ENCODE data around the gene KRTAP2-2. TPM values are rescaled to one million over a fixed set of nuclear protein-coding genes. Genes with fewer than 3 reads are reported as not detected.
"Not testable (repeated sequence)": the region's sequence is repeated elsewhere in the genome, so short reads cannot be mapped to it uniquely, and the experiment has no call there.

KRTAP2-2 gene
- total RNA-seq, 1 donor from 2014 or later: not detected

- DNase-seq (no peak), ATAC-seq (ENCODE audit: poor library complexity) (no peak)
- intact Hi-C loops (cut with DNase I): no loop called here
These were observed 17.1 kb downstream of the KRTAP2-2 start for GRCh38 chr17:41037853-41038350.

- DNase-seq; intact Hi-C loops (cut with DNase I); ATAC-seq (ENCODE audit: poor library complexity): not testable (repeated sequence)
These were observed 20.6 kb downstream of the KRTAP2-2 start, which contains the start of gene KRTAP1-3 for GRCh38 chr17:41034346-41034935. TSS of gene KRTAP1-3 (minus strand) at chr17:41034874. CDS start at chr17:41034821, 53 bp downstream.

DNA sequence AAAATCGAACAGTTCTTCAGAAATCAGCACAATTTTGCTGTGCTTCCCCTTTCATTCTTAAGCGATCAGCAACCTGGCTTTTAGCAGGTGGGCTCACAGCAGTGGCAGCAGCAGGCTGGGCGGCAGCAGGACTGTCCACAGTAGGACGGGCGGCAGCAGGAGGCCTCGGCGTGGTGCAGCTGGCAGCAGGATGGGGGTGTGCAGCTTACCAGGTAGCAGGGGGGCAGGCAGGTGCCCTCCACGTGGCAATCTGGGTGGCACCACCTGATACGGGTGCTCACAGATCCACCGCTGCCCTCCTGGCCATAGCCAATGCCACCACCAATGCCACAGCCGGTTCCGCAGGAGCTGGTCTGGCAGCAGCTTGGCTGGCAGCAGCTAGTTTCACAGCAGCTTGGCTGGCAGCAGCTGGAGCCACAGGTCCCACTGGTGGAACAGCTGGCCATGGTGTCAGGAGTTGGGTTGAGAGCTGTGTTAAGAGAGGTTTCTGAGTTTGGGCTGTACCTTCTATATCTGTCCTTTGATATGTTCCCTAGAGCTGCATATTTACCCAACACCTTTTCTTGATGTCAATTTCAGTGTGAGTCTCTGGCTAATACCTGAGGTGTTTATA lies 25.3 kb downstream of the KRTAP2-2 start, which contains the start of gene KRTAP1-4:
Gene KRTAP1-4 (minus strand): TSS at position 563 of the 613 bp plus-strand sequence. CDS start 117 bp downstream, at position 446.
- no peak for ATAC-seq (ENCODE audit: poor library complexity)
- intact Hi-C loops (cut with DNase I): no loop called here

GRCh38 chr17:41026715-41027471 lies 28.1 kb downstream of the KRTAP2-2 start, which contains the start of gene KRTAP1-5:
TSS of gene KRTAP1-5 (minus strand) at chr17:41027208. CDS start at chr17:41027155, 53 bp downstream.
- DNase-seq: no peak
- intact Hi-C loops (cut with DNase I): no loop called here
- ATAC-seq (ENCODE audit: poor library complexity): no peak

More for the DNA sequence above, 25.3 kb downstream of the KRTAP2-2 start, which contains the start of gene KRTAP1-4:
- no peak for DNase-seq

DNA sequence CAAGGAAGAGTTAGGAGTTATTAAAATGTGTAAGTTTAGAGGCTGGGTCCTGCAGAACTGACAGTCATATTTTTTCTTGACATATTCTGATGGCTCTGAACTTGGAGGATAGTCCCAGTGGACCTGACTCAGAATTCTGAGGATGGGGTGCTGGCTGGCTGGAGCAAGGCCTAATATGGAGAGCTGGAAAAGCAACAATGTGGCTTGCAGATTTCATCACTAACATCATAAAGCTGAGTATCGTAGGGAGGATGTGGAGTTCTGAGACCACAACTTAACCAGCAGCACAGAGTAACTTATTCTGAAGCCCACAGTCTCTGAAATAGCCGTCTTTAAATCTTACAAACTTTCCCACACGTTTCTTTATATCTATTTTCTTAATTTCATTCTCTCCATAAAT lies 30.3 kb downstream of the KRTAP2-2 start:
- no peak for ATAC-seq (ENCODE audit: poor library complexity)
- intact Hi-C loops (cut with DNase I): no loop called here
- no peak for DNase-seq

DNA sequence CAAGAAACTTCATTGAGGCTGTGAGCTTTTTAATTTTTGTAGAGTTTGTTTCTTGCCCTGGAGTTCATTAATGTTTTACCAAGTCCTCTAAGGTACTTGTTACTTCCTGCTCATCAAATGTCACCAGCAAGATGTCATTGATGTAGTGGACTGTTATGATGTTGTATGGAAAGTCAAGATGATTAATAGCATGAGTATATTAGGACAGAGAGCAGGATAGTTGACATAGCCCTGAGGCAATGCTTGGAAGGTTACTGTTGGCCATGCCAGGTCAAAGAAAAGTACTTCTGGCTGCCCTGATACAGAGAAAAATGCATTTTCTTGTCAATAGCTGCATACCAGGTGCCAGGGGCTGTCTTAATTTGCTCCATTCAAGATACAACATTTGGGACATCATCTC lies 34.7 kb downstream of the KRTAP2-2 start:
- no peak for ATAC-seq (ENCODE audit: poor library complexity)
- no peak for DNase-seq
- intact Hi-C loops (cut with DNase I): no loop called here

DNA sequence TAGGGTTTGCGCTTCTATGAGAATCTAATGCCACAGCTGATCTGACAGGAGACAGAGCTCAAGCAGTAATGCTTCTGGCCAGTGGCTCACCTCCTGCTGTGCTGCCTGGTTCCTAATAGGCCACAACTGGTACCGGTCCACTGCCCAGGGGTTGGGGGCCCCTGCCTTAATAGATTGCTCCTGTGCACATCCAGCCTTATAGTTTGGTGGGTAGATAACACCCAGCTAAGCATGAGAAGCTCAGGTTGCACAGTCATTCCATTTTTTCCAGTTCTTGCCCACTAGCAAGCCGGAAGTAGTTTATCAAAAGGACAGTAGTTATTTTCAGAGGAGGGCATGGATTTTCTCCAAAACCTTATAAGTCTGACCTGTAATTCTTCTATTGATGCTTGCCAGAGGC lies 35.6 kb downstream of the KRTAP2-2 start:
- intact Hi-C loops (cut with DNase I): no loop called here
- DNase-seq (no peak), ATAC-seq (ENCODE audit: poor library complexity) (no peak)

DNA sequence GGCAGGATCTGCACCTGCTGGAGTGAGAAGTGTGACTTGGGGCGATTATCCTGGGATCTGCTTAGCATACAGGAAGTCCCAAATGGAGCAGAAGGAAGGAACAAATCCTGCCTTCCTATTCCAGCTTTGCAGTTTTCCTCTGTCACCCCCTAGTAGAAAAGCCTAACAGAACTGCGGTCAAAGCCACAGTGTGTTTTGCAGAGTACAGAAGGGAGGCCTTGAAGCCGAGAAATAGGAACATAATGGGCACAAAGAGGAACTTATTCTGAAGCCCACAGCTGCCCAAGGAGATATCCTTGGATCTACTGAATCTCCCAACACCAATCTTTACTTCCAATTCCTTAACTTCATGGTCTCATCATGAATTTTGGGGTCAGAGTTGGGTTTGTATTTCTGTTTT lies 36.5 kb downstream of the KRTAP2-2 start:
- intact Hi-C loops (cut with DNase I): no loop called here
- no peak for ATAC-seq (ENCODE audit: poor library complexity)
- no peak for DNase-seq

DNA sequence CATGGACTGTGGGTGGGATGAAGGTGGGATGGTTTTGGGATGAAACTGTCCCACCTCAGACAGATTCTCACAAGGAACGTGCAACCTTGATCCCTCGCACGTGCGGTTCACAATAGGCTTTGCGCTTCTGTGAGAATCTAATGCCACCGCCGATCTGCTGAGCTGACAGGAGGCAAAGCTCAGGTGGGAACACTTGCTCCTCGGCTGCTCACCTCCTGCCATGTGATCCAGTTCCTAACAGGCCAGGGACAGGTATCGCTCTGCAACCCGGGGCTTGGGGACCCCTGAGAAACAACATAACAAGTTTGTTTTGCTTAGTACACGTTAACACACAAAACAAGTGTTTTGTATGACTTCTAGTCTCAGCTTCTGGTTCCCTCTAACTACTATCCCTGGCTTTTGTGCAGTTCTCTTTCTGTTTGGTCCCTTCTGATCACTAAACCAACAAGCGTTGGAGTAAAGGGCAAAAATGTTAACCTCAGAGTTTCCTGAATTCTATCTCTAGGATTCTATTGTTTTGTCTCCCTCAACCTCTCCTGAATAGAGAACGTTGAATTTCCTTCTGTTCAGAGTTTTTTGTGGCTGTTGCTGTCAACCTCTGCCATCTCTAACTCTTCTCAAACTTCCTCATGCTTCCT lies 38.3 kb downstream of the KRTAP2-2 start:
- no peak for DNase-seq
- ATAC-seq (ENCODE audit: poor library complexity): no peak
- intact Hi-C loops (cut with DNase I): no loop called here

DNA sequence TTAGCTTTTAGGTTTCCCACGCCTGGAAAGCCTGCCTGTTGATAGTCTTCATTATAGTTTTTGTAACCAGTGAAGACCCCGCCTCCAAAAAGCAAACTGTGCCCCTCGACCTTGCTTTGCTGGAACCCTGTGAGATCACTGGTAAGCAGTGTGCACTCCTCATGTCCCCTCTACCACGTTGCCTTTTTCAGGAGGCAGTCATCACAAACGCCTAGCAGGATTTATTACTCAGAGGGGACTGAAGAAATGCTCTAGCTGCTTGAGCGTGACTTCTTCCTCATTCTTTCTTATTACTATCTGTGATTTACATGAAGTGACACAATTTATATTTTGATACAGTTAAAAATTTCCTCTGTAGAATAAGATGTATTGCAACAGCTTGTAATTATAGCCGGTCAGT lies 39.6 kb downstream of the KRTAP2-2 start:
- no peak for ATAC-seq (ENCODE audit: poor library complexity)
- intact Hi-C loops (cut with DNase I): no loop called here
- DNase-seq: no peak

DNA sequence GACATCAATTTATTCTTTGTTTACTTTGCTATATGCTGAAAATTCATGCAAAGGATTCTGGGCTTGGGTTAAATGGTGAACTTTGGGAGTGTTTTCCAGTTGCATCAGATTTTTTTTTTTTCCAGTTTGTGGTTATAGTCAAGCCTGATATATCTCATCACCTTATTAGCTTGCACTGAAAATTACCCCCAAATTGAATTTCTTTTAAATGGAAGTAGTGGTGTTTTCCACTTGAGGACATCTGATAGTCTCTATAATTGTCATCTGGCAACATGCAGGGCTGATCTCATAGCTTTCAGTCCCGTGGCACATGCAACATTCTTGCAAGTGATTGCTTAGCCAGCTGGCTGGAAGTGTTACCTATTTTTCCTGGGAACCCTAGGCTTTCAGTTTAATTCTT lies 41.4 kb downstream of the KRTAP2-2 start:
- DNase-seq (no peak), ATAC-seq (ENCODE audit: poor library complexity) (peak; percentile 48)
- intact Hi-C loops (cut with DNase I): no loop called here

DNA sequence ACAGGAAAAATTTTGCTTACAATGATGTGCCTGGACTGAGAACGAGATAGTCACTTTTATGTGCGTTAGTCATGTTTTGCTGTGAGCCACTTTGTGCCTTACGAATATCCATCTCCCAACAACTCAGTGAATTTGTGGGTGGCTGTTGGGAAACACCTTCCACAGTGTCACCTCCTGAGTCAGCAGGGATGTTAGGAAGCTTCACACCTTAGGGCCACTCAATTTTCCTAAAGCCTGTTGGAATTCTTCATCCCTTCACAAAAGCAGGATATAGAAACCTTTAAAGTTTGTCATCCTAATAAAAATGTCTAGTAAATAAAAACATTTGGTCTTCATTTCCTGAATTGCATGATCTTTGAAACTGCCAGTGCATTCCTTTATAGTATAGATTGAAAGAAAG lies 41.8 kb downstream of the KRTAP2-2 start:
- no peak for DNase-seq
- ATAC-seq (ENCODE audit: poor library complexity): no peak
- intact Hi-C loops (cut with DNase I): no loop called here

DNA sequence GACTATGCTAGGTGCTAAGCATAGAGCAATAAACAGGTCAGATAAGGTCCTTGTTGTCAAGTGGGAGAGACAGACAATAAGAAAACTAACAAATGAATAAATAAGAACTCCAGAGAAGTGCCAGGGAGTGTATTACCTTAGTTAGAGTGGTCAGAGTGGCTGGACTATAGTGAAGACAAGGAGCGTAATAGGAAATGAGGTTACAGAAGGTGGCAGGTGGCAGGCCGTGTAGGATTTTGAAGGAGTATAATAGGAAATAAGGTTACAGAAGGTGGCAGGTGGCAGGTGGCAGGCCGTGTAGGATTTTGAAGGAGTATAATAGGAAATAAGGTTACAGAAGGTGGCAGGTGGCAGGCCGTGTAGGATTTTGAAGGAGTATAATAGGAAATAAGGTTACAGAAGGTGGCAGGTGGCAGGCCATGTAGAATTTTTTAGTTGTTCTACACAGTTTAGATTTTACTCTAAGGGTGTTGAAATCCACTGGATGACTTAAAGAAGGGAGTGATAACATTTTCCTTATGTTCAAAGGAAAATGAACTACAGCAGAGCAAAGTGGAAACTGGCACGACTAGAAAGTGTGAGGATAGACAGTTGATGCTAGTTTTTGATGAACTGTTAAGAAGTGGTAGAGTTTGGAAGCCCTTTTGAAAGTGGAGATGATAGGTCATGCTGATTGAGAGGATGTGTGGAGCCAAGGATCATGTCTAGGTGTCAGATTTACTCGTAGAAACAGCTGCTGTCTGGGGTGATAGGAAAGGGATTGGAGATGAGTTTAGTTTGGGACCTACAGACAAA lies 42.5 kb downstream of the KRTAP2-2 start:
- ATAC-seq (ENCODE audit: poor library complexity): no peak

GRCh38 chr17:41010441-41010840 lies 44.6 kb downstream of the KRTAP2-2 start:
- DNase-seq (no peak), ATAC-seq (ENCODE audit: poor library complexity) (no peak)
- intact Hi-C loops (cut with DNase I): no loop called here

More for the DNA sequence above, 42.5 kb downstream of the KRTAP2-2 start:
- intact Hi-C loops (cut with DNase I): no loop called here
- DNase-seq: no peak

DNA sequence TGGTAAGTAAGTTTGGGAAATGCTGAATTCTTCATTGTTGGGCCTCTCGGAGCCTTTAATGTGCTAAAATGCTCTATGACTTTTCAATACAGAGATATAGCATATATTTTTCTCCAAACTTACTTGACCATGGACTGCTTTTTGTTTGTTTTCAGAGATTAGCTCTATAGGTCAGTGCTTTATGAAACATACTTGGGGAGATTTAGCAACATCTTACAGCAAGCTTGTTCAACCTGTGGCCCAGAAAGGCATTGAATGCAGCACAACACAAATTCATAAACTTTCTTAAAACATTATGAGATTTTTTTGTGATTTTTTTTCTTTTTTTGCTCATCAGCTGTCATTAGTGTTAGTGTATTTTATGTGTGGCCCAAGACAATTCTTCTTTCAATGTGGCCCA lies 45.1 kb downstream of the KRTAP2-2 start:
- no peak for DNase-seq
- ATAC-seq (ENCODE audit: poor library complexity): no peak
- intact Hi-C loops (cut with DNase I): no loop called here

GRCh38 chr17:41009301-41009760 lies 45.7 kb downstream of the KRTAP2-2 start:
- DNase-seq (no peak), ATAC-seq (ENCODE audit: poor library complexity) (no peak)
- intact Hi-C loops (cut with DNase I): no loop called here

DNA sequence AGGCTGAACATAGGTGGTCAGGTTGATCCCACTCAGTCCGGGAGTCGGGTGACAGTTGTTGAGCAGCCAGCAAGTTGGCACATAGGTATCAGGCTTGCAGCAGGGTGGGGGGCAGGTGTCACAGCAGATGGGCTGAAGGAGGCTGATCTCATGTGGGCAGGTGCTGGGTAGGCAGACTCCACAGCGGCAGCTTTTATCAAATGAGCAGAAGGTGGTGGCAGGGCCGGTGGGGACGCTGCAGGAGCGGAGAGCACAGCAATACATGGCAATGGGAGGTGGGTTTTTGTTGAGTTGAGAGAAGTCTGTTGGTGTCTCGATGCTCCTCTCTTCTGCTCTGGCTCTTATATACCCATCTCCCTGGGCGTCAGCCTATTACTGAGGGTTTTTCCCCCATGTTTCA lies 46.2 kb downstream of the KRTAP2-2 start, which contains the start of gene KRTAP3-1:
Gene KRTAP3-1 (minus strand): TSS at position 318 of the 400 bp plus-strand sequence. CDS start 54 bp downstream, at position 264.
- intact Hi-C loops (cut with DNase I): no loop called here
- ATAC-seq (ENCODE audit: poor library complexity): no peak
- DNase-seq: no peak
